Stimulated activated effector memory CD8-positive, alpha-beta T cell treated with anti-CD3 and anti-CD28 coated beads, Interleukin-12 subunit alpha, Interleukin-12 subunit beta, amount 100 ng/mL, for 72 hours (primary cell): Measurements from ENCODE around the gene YY1.

Experiments used
- ATAC-seq: fragments of 150-1000 bp; cut with Tn5 transposase; 2 replicates; pipeline ENCODE4 v1.10.0; 2021
- DNase-seq, 2 donors: peaks; one replicate each; pipeline ENCODE4 v3.0.0; 2021 to 2022; ENCODE audit warnings: low spot score in 2 of 2
- H3K27ac Mint-ChIP-seq: one replicate; pipeline ENCODE4 v1.8.0; 2022; ENCODE audit warnings: mild to moderate bottlenecking, mixed read lengths
- H3K36me3 Mint-ChIP-seq: one replicate; pipeline ENCODE4 v1.8.0; 2022; ENCODE audit warnings: mild to moderate bottlenecking, mixed read lengths
- H3K4me1 Mint-ChIP-seq: one replicate; pipeline ENCODE4 v1.8.0; 2022; ENCODE audit warnings: mixed read lengths
- H3K4me3 Mint-ChIP-seq: one replicate; pipeline ENCODE4 v1.8.0; 2022; ENCODE audit warnings: mild to moderate bottlenecking, mixed read lengths
- H3K9me3 Mint-ChIP-seq: one replicate; pipeline ENCODE4 v1.8.0; 2022; ENCODE audit warnings: mixed read lengths

The YY1 gene

DNA sequence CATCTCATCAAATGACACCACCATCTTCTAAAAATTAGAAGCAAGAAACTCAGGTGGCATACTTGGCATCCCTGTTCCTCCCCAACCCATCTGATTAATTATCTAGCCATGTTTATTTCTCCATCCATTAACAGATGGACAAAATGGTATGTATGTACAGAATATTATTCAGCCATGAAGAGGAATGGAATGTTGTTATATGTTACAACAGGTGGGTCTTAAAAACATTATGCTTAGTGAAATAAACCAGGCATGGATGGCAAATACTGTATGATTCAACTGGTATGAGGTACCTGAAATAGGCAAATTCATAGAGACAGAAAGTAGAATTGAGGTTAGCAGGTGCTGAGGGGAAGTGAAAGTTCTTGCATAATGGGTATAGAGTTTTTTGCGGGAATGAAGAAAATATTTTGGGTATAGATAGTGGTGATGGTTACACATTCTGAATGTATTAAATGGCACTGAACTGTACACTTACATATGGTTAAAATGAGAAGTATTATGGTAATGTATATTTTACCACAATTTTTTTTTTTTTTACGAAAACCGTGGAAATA is 17.5 kb downstream of the YY1 start:
- ATAC-seq (no peak), DNase-seq (no peak)
- Mint-ChIP-seq H3K4me3 (no peak overlapping the region), H3K36me3 (peaks cover 13% of the 10 kb centered on the region), H3K27ac (no peak overlapping the region), H3K4me1 (peaks cover 78% of the 10 kb centered on the region), H3K9me3 (no peaks in the 10 kb centered on the region)

- Mint-ChIP-seq H3K4me3 (peak overlapping the region; percentile 31), H3K9me3 (no peaks in the 10 kb centered on the region), H3K4me1 (peaks cover 74% of the 10 kb centered on the region), H3K36me3 (peaks cover 46% of the 10 kb centered on the region), H3K27ac (peak overlapping the region; percentile 64)
- DNase-seq (peak in 1 of 2 donors; percentile 65), ATAC-seq (peak; percentile 98)
Measured at GRCh38 chr14:100261621-100262020, 22.7 kb downstream of the YY1 start.

GRCh38 chr14:100262545-100262944 is 23.6 kb downstream of the YY1 start:
- Mint-ChIP-seq H3K9me3 (no peaks in the 10 kb centered on the region), H3K4me1 (peaks cover 72% of the 10 kb centered on the region), H3K4me3 (no peak overlapping the region), H3K27ac (no peak overlapping the region), H3K36me3 (peaks cover 46% of the 10 kb centered on the region)
- no peak for DNase-seq
- no peak for ATAC-seq

DNA sequence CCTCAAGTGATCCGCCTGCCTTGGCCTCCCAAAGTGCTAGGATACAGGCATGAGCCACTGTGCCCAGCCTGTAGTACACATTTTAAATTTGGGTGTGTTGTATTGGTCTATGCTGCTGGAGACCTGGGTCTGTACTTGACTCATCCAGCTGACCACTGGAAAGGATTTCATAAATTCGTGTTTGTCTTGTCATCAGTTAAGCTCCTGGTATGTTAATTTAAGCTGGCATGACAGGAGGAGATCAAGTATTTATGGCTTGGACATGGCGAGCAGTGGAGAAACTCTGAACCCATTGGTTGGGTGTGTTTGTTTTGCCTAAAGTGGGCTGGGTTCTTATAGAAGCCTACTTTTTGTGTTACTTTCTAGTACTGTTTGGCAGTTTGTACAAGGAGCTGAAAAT is 24.2 kb downstream of the YY1 start:
- H3K36me3 Mint-ChIP-seq: peaks cover 46% of the 10 kb centered on the region
- no peak overlapping the region for H3K4me3 Mint-ChIP-seq
- H3K9me3 Mint-ChIP-seq: no peaks in the 10 kb centered on the region
- H3K4me1 Mint-ChIP-seq: peaks cover 71% of the 10 kb centered on the region
- H3K27ac Mint-ChIP-seq: no peak overlapping the region
- DNase-seq (no peak), ATAC-seq (no peak)

- H3K4me3 Mint-ChIP-seq: no peak overlapping the region
- peaks cover 70% of the 10 kb centered on the region for H3K36me3 Mint-ChIP-seq
- DNase-seq (no peak), ATAC-seq (no peak)
- H3K9me3 Mint-ChIP-seq: no peaks in the 10 kb centered on the region
- H3K4me1 Mint-ChIP-seq: peaks cover 43% of the 10 kb centered on the region
- H3K27ac Mint-ChIP-seq: no peak overlapping the region
Measured at GRCh38 chr14:100267990-100268389, 29.0 kb downstream of the YY1 start.

- no peak overlapping the region for H3K4me3 Mint-ChIP-seq
- peaks cover 70% of the 10 kb centered on the region for H3K36me3 Mint-ChIP-seq
- ATAC-seq (no peak), DNase-seq (no peak)
- H3K9me3 Mint-ChIP-seq: no peaks in the 10 kb centered on the region
- no peak overlapping the region for H3K27ac Mint-ChIP-seq
- peaks cover 43% of the 10 kb centered on the region for H3K4me1 Mint-ChIP-seq
Measured at GRCh38 chr14:100268591-100269207, 29.8 kb downstream of the YY1 start.

DNA sequence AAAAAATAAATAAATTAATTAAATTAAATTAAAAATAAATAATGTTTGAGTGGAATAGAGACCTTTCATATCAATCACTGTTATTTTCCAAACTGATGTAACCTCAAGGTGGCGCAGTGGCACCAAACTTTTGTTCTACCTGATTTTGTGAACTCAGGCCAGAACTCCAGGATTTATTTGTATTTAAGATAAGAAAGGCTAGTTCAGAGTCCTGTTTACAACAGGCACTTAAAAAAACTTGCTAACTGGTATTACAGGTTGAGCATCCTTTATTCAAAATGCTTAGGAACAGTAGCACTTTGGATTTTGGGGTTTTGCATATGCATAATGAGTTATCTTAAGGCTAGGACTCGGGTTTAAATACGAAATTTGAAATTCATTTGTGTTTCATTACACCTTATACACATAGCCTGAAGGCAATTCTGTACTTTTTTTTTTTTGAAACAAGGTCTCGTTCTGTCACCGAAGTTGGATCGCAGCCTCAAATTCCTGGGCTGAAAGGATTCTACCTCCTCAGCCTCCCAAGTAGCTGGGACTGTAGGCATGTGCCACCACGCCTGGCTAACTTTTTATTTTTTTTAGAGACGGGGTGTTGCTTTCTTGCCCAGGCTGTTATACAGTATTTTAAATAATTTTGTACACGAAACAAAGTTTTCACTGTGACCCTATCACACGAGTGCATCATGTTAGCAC is 32.4 kb downstream of the YY1 start:
- no peak for ATAC-seq
- H3K27ac Mint-ChIP-seq: no peak overlapping the region
- peaks cover 42% of the 10 kb centered on the region for H3K4me1 Mint-ChIP-seq
- no peaks in the 10 kb centered on the region for H3K9me3 Mint-ChIP-seq
- DNase-seq: no peak
- no peak overlapping the region for H3K4me3 Mint-ChIP-seq
- H3K36me3 Mint-ChIP-seq: peaks cover 76% of the 10 kb centered on the region

DNA sequence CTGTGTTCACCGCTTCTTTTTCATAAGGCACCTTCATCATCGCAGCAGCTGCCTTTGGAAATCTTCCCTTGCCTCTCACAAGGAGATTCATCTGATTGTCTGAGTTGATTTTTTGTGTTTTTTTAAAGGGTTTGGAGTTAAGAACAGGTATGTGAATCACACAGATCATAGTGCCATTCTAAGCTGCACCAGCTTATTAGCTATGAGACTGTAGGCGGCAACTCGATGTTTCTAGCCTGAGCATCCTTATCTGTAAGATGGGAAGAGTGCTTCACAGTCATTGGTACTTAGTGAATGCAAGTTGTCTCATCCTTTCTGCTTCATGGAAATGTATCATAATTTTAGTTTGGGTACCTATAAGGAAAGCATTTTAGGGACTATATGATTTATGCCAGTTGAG is 35.3 kb downstream of the YY1 start:
- Mint-ChIP-seq H3K27ac (peak overlapping the region; percentile 60), H3K4me3 (no peak overlapping the region), H3K36me3 (peaks cover 92% of the 10 kb centered on the region), H3K4me1 (peaks cover 29% of the 10 kb centered on the region), H3K9me3 (no peaks in the 10 kb centered on the region)
- no peak for ATAC-seq
- DNase-seq: no peak

DNA sequence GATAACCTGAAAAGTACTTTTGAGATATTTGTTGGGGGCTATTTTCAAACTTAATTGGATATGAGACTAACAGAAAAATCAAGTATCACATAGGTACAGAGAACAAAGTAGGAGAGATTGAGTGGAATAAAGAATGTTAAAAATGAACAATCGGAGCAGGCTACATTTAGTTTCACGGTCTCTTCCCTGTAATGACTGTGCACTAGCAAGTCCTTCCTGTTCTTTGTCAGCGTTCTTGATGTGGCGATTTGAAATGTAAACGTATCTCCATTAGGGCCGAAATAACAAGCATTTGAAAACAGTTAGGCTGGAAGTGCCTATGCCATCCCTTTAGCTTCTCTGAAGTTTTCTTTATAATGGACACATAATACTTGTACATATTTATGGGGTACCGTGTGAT is 36.3 kb downstream of the YY1 start:
- Mint-ChIP-seq H3K9me3 (no peaks in the 10 kb centered on the region), H3K4me1 (peaks cover 34% of the 10 kb centered on the region), H3K4me3 (no peak overlapping the region), H3K36me3 (peaks cover 89% of the 10 kb centered on the region), H3K27ac (peak overlapping the region; percentile 60)
- DNase-seq (no peak), ATAC-seq (peak; percentile 90)

- H3K4me1 Mint-ChIP-seq: peaks cover 34% of the 10 kb centered on the region
- H3K9me3 Mint-ChIP-seq: no peaks in the 10 kb centered on the region
- peak; percentile 35 for ATAC-seq
- peak overlapping the region; percentile 26 for H3K27ac Mint-ChIP-seq
- no peak for DNase-seq
- H3K4me3 Mint-ChIP-seq: no peak overlapping the region
- H3K36me3 Mint-ChIP-seq: peaks cover 90% of the 10 kb centered on the region
Measured at GRCh38 chr14:100278702-100279101, 39.8 kb downstream of the YY1 start.

- no peak overlapping the region for H3K27ac Mint-ChIP-seq
- H3K36me3 Mint-ChIP-seq: peaks cover 87% of the 10 kb centered on the region
- no peaks in the 10 kb centered on the region for H3K9me3 Mint-ChIP-seq
- ATAC-seq: no peak
- no peak overlapping the region for H3K4me3 Mint-ChIP-seq
- peaks cover 32% of the 10 kb centered on the region for H3K4me1 Mint-ChIP-seq
- DNase-seq: no peak
Measured at GRCh38 chr14:100279133-100279532, 40.2 kb downstream of the YY1 start.

- ATAC-seq (no peak), DNase-seq (no peak)
- Mint-ChIP-seq H3K36me3 (peaks cover 87% of the 10 kb centered on the region), H3K4me3 (no peak overlapping the region), H3K4me1 (peaks cover 32% of the 10 kb centered on the region), H3K27ac (peak overlapping the region; percentile 6), H3K9me3 (no peaks in the 10 kb centered on the region)
Measured at GRCh38 chr14:100279563-100279962, 40.6 kb downstream of the YY1 start.

GRCh38 chr14:100281286-100282082 is 42.5 kb downstream of the YY1 start:
- H3K36me3 Mint-ChIP-seq: peaks cover 70% of the 10 kb centered on the region
- peaks cover 25% of the 10 kb centered on the region for H3K4me1 Mint-ChIP-seq
- ATAC-seq: no peak
- H3K27ac Mint-ChIP-seq: peak overlapping the region; percentile 23
- no peak for DNase-seq
- no peak overlapping the region for H3K4me3 Mint-ChIP-seq
- no peaks in the 10 kb centered on the region for H3K9me3 Mint-ChIP-seq

- H3K27ac Mint-ChIP-seq: peak overlapping the region; percentile 23
Measured at GRCh38 chr14:100282083-100282350, 43.1 kb downstream of the YY1 start.

GRCh38 chr14:100282766-100283419 is 43.9 kb downstream of the YY1 start:
- peaks cover 25% of the 10 kb centered on the region for H3K4me1 Mint-ChIP-seq
- H3K27ac Mint-ChIP-seq: peak overlapping the region; percentile 23
- H3K36me3 Mint-ChIP-seq: peaks cover 56% of the 10 kb centered on the region
- no peak overlapping the region for H3K4me3 Mint-ChIP-seq
- DNase-seq: no peak
- no peaks in the 10 kb centered on the region for H3K9me3 Mint-ChIP-seq
- ATAC-seq: no peak

More at GRCh38 chr14:100282083-100282350, 43.1 kb downstream of the YY1 start:
- H3K36me3 Mint-ChIP-seq: peaks cover 65% of the 10 kb centered on the region
- no peak overlapping the region for H3K4me3 Mint-ChIP-seq
- ATAC-seq: no peak
- H3K9me3 Mint-ChIP-seq: no peaks in the 10 kb centered on the region
- peaks cover 25% of the 10 kb centered on the region for H3K4me1 Mint-ChIP-seq
- no peak for DNase-seq
